Immature natural killer cell (primary cell): ENCODE results near the gene FAM107A. TPM values are rescaled to one million over a fixed set of nuclear protein-coding genes. Genes with fewer than 3 reads are reported as not detected.
"Not testable (repeated sequence)": the region's sequence is repeated elsewhere in the genome, so short reads cannot be mapped to it uniquely, and the experiment has no call there.

ENCODE experiments used
- DNase-seq, 3 donors: peaks; one replicate each; pipeline ENCODE4 v3.0.0; 2022; ENCODE audit warnings: mixed read lengths in 1 of 3
- H3K27ac Mint-ChIP-seq, 6 donors: one replicate each; pipeline ENCODE4 v1.8.0; 2020; ENCODE audit warnings: mixed read lengths in 6 of 6, mild to moderate bottlenecking in 5 of 6, inconsistent platforms in 4 of 6, moderate library complexity in 3 of 6
- H3K27me3 Mint-ChIP-seq, 3 donors: one replicate each; pipeline ENCODE4 v1.8.0; 2020 to 2021; ENCODE audit warnings: low read depth in 3 of 3, mild to moderate bottlenecking in 3 of 3, mixed read lengths in 3 of 3, moderate library complexity in 3 of 3, inconsistent platforms in 1 of 3
- H3K36me3 Mint-ChIP-seq, 3 donors: one replicate each; pipeline ENCODE4 v1.8.0; 2020; ENCODE audit warnings: mixed read lengths in 3 of 3, inconsistent platforms in 2 of 3, mild to moderate bottlenecking in 2 of 3
- H3K4me1 Mint-ChIP-seq, 2 donors: one replicate each; pipeline ENCODE4 v1.8.0; 2020; ENCODE audit warnings: inconsistent platforms in 2 of 2, mild to moderate bottlenecking in 2 of 2, mixed read lengths in 2 of 2, moderate library complexity in 1 of 2
- H3K4me3 Mint-ChIP-seq, 5 donors: one replicate each; pipeline ENCODE4 v1.8.0; 2020; ENCODE audit warnings: mild to moderate bottlenecking in 5 of 5, mixed read lengths in 5 of 5, inconsistent platforms in 3 of 5, moderate library complexity in 3 of 5
- H3K9me3 Mint-ChIP-seq, 6 donors: one replicate each; pipeline ENCODE4 v1.8.0; 2020; ENCODE audit warnings: mild to moderate bottlenecking in 6 of 6, mixed read lengths in 6 of 6, inconsistent platforms in 4 of 6, moderate library complexity in 3 of 6
- polyA plus RNA-seq, 3 donors: library from polyadenylated mRNA; unstranded; fragments of 300-500 nt; fragmentation: Illumina TruSeq; gene quantifications; one replicate each; pipeline ENCODE4 v1.2.3, GENCODE V29; 2021

FAM107A gene
- polyA plus RNA-seq, 3 donors from 2014 or later, result not detected

DNA sequence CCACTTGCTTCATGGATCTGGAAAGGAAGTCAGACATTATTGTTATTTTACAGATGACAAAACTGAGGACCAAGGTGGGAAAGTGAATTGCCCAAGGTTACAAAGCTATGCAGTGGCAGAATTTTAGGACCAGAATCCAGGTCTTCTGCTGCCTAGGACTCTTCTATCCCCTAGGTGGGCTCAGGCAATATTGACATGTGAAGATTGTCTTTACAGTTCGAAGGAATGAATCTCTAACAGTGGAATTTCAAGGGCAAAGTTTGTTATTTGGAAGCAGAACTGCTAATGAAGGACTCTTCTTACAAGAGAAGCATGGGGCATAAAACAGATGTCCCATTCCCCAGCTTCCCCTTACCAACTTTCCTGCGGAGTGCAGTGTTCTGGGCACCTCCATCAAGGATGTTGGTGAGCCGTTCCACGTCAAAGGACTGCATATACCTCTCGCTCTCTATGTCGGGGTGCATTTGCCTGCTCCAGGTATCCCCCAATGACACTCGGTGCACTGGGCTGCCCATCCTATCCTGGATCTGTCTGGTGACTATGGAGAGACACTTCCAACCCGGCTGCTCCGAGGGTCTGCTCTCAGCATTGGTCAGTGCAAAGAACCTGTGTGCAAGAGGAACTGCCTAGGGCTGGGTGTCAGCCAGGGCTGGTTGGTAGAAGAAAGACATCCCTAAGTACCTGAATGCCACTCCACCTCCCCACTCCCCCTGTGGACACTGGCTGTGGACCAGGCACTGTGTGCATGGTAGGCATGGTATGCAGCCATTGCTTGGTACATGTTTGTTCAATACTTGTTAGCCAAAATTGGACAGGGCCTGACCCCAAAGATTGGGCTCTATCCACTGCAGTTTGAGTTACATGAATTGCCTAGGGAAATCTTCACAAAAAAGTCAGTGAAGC, 42.3 kb downstream of the FAM107A start:
- H3K27me3 Mint-ChIP-seq, result peaks cover 2 to 8% (median 2%) of the 10 kb centered on the region in 3 donors
- H3K4me3 Mint-ChIP-seq, result no peak overlapping the region
- DNase-seq, result no peak
- H3K36me3 Mint-ChIP-seq, result no peaks in the 10 kb centered on the region
- no peak overlapping the region for H3K27ac Mint-ChIP-seq
- H3K9me3 Mint-ChIP-seq, result no peaks in the 10 kb centered on the region
- peaks cover 5 to 9% of the 10 kb centered on the region in 2 donors for H3K4me1 Mint-ChIP-seq

DNA sequence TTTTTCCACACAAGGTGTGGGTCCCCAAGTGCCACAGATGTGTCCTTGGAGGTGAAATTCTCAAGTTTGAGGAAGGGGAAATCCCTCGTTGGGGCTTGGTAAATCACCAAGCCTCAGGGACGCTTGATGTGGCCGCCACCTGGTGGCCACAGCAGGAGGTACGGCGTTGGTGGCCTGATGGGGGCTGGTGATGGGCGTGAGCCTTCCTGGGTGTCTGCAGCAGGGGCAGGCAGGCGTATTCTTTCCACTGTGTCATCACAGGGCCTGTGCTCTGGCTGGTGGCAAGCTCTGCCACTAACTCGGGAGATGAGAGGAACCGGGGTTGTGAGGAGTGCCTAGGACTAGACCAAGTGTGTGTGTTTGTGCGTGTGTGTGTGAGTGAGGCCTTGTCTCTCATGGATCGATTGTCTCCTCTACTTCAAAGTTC, 44.4 kb downstream of the FAM107A start:
- no peaks in the 10 kb centered on the region for H3K9me3 Mint-ChIP-seq
- peak; percentile 72 to 76 (median 74) for DNase-seq
- peaks cover 2 to 8% (median 2%) of the 10 kb centered on the region in 3 donors for H3K27me3 Mint-ChIP-seq
- H3K36me3 Mint-ChIP-seq, result no peaks in the 10 kb centered on the region
- peak overlapping the region in 1 of 5 donors; percentile 11 for H3K4me3 Mint-ChIP-seq
- peaks cover 5 to 9% of the 10 kb centered on the region in 2 donors for H3K4me1 Mint-ChIP-seq
- peak overlapping the region in 5 of 6 donors; percentile 12 to 80 (median 28) for H3K27ac Mint-ChIP-seq

DNA sequence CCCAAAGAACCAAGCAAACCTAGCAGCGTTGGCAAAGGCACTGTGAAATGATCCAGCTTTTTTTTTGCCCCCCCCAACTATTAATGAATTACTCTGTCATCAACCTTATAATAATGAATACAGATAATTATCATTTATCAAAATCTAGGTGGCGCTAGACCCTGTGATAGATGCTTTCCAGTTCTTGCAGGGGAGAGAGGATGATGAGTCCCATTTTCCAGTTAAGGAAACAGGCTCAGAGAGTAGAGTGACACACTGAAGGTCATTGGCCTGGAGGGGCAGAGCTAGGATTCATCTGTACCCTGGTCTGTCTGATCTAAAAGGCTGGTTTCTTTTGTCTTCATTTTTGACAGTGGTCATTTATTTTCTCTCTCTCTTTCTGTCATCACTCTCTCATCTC, 45.2 kb downstream of the FAM107A start:
- Mint-ChIP-seq H3K27me3 (peaks cover 2 to 5% (median 2%) of the 10 kb centered on the region in 3 donors), H3K4me3 (no peak overlapping the region), H3K9me3 (no peaks in the 10 kb centered on the region), H3K36me3 (no peaks in the 10 kb centered on the region), H3K27ac (peak overlapping the region in 1 of 6 donors; percentile 28), H3K4me1 (peaks cover 5 to 9% of the 10 kb centered on the region in 2 donors)
- DNase-seq, result no peak

DNA sequence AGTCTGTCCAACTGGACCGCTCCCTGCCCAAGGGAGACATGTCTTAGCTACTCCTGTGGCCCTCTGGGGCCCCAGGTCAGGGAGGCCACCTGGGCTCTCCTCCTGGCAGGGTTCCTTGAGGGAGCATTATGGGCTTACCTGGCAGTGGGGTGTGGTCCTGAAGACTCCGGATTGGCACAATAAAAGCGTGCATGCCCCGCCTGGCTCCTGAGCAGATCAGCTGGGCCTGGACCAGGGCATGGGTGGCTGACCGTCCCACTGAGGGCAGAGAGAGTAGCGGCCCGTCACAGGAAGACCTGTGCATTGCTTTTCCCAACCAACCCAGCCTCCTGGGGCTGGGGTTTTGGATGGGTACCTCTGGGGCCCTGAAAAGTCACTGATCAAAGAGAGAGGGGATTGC, 45.6 kb downstream of the FAM107A start:
- no peaks in the 10 kb centered on the region for H3K9me3 Mint-ChIP-seq
- H3K4me3 Mint-ChIP-seq, result no peak overlapping the region
- DNase-seq, result no peak
- H3K4me1 Mint-ChIP-seq, result peaks cover 5 to 9% of the 10 kb centered on the region in 2 donors
- no peak overlapping the region for H3K27ac Mint-ChIP-seq
- no peaks in the 10 kb centered on the region for H3K36me3 Mint-ChIP-seq
- H3K27me3 Mint-ChIP-seq, result peaks cover 2 to 5% (median 2%) of the 10 kb centered on the region in 3 donors

DNA sequence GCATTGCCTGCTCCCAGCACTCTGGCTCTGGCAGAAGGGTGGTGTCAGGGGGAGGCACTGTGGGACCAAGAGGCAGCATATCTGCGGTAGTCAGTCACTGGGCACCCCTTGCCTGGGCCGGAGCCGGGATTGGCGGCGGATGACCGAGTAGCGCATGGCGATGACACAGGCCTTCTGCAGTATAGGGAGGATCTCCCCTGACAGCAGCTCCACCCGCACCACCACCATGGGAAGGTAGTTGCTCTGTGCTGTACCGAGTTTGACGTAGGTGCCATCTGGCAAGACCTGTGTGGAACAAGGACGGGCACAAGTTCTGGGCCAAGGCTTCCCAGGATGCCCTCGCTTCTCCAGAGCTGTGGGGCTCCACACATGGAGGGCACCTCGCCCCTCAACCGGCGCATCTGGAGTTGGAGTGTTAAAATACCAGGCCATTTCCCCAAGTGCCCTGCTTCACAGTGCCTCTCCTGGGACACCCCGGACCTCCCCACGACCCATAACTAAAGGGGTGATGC, 46.8 kb downstream of the FAM107A start:
- H3K36me3 Mint-ChIP-seq, result no peaks in the 10 kb centered on the region

DNA sequence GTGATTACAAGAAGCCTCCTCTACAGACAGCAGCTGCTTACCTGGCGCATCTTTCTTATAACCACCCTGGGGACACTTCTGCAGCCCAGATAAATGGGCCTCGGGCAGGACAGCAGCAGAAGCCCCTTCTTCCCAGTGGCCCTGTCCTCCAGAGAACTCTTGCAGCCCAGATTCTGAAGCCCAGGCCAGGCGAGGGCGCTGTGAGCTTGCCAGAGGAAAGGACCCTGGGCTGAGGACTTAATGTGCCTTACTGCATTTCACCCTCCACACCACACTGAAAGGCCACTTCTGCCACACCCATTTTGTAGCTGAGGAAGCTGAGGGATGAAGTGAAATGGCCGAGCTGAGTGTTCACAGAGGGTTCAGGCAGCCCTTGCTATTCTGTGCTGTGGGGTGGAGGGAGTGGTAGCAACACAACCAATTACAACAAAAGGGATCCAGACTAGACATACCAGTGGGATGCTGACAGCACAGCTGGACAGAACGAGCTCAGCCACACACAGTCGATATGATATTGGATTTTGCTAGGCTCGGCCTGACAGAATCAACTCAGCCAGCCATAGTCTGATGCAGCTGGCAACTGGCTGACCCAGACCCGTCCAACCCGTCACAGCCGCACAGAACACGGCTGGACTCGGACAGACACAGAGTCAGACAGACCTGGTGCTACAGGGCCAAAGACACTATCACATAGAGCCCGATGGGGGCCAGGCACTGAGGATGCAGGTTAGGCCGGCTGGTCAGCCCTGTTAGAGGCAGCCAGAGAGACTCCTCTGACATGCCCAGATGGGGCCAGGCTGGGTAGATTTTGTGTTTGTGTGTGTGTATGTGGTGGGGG, 47.5 kb downstream of the FAM107A start:
- Mint-ChIP-seq H3K36me3 (no peaks in the 10 kb centered on the region), H3K9me3 (no peaks in the 10 kb centered on the region), H3K27me3 (peaks cover 2 to 5% (median 3%) of the 10 kb centered on the region in 3 donors), H3K4me3 (no peak overlapping the region), H3K4me1 (peaks cover 5 to 9% of the 10 kb centered on the region in 2 donors), H3K27ac (no peak overlapping the region)
- no peak for DNase-seq

More for the DNA sequence above, 46.8 kb downstream of the FAM107A start:
- DNase-seq, result no peak
- Mint-ChIP-seq H3K27ac (no peak overlapping the region), H3K27me3 (peaks cover 2 to 5% (median 3%) of the 10 kb centered on the region in 3 donors), H3K4me3 (no peak overlapping the region), H3K4me1 (peaks cover 5 to 9% of the 10 kb centered on the region in 2 donors), H3K9me3 (no peaks in the 10 kb centered on the region)

DNA sequence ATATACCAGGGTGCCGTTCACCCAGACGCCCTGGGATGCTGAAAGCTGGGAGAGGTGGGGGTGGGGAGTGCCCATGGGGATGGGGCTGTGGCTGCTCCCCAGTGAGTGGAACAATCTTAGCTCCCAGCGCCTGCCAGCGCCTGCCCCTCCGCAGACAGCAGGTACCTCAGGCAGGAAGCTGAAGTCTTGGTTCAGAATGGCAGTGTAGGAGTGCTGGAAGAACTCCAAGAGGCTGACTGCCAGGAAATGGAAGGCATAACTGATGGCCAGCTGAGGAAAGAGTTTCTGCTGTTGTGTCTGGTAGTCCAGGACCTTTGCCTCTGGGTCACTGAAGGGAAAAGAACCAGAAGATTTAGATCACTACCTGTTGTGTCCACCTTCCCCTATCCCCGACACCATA, 48.6 kb downstream of the FAM107A start:
- Mint-ChIP-seq H3K4me3 (no peak overlapping the region), H3K27ac (peak overlapping the region in 1 of 6 donors; percentile 31), H3K27me3 (peaks cover 2 to 5% (median 3%) of the 10 kb centered on the region in 3 donors), H3K36me3 (no peaks in the 10 kb centered on the region), H3K9me3 (no peaks in the 10 kb centered on the region), H3K4me1 (peaks cover 5 to 9% of the 10 kb centered on the region in 2 donors)
- DNase-seq, result no peak

DNA sequence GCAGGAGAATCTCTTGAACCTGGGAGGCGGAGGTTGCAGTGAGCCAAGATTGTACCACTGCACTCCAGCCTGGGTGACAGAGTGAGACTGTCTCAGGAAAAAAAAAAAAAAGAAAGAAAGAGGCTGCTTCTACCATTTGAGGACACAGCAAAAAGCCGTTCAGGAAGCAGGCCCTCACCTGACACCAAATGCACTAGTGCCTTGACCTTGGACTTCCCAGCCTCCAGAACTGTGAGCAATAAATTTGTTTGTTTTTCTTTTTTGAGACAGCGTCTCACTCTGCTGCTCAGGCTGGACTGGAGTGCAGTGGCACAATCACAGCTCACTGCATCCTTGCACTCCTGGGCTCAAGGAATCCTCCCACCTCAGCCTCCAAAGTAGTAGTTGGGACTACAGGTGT, 49.8 kb downstream of the FAM107A start:
- not testable (repeated sequence) for H3K9me3 Mint-ChIP-seq, H3K27me3 Mint-ChIP-seq, DNase-seq, H3K36me3 Mint-ChIP-seq, H3K27ac Mint-ChIP-seq, H3K4me1 Mint-ChIP-seq, H3K4me3 Mint-ChIP-seq

DNA sequence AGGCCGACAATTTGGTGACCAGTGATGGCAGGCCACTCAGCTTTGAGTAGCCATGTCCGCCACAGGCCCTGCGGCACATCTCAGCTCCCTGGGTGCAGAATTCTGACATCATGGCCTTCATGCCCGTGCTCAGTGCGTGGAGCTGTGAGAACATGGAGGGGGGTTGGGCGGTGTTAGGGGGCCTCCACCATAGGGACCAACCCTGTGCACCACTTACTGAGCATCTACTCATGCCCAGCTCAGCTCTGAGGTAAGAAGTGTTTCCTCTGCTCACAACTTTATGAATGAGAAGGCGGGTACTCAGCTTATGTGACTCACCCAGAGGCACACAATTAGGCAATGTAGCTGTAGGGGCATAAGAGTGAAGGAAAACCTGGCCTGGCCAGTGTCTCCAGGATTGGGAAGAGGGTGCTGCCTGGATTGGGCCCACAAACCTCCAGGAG, 50.7 kb downstream of the FAM107A start:
- Mint-ChIP-seq H3K4me3 (no peak overlapping the region), H3K9me3 (no peaks in the 10 kb centered on the region), H3K27me3 (peaks cover 0 to 2% (median 2%) of the 10 kb centered on the region in 3 donors), H3K4me1 (no peaks in the 10 kb centered on the region), H3K36me3 (no peaks in the 10 kb centered on the region), H3K27ac (no peak overlapping the region)
- DNase-seq, result no peak

DNA sequence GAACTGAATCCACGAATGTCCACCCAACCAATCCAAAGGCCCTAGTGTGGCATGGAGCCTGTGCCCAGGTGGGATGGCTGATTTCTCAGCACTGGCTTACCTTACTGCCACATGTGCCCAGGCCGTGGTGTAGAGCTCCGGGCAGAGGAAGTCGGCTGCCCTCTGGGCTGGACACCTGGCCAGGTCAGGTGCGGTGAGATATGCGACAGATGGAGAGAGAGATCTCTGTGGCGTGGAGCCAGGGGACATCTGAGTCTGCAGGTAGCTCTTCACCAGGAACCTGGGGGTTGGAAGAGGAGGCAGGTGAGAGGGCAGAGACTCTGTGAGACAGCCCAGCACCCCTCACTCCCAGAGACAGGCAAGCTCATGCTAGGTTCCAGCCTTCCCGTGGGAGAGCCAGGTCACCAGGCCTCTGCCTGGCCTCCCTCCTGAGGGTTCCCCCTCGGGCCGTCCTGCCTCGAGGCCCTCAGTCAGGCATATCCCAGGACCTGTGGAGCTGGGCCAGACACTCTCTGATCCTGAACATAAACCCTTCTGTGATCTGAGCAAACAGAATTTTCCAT, 52.8 kb downstream of the FAM107A start:
- H3K27ac Mint-ChIP-seq, result no peak overlapping the region
- H3K4me1 Mint-ChIP-seq, result no peaks in the 10 kb centered on the region
- H3K4me3 Mint-ChIP-seq, result no peak overlapping the region
- no peaks in the 10 kb centered on the region for H3K9me3 Mint-ChIP-seq
- H3K27me3 Mint-ChIP-seq, result peaks cover 0 to 2% (median 2%) of the 10 kb centered on the region in 3 donors
- DNase-seq, result no peak
- no peaks in the 10 kb centered on the region for H3K36me3 Mint-ChIP-seq

DNA sequence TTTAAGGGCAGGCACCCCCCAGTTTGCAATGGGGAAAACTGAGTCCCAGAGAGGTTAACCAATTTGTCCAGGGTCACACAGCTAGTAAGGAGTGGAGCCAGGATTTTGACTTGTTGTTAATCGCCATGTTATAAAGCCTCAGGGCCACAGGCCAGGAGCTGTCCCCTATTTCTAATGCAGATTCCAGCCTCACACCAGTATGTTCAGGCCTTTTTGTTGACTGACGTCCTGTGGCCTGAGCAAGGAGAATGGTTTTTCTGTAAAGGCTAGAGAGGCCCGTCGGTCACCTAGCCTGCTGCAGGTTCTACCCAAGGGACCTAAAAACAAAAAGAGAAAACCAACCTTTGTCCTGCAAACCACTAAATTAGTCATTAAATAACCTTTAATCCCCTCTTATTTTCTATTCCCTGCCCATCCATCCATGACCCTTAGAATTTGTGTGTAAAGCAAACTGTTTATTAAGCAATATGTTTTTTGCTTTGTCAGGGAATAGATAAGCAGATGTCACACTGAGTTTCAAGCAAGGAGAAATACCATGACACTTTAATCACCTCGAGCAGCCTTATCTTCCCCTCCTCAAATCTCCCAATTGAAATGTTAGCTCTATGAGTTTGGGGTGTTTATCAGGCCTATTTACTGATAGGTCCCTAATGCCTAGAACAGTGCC, 54.3 kb downstream of the FAM107A start:
- H3K27me3 Mint-ChIP-seq, result peaks cover 0 to 4% (median 2%) of the 10 kb centered on the region in 3 donors
- no peak overlapping the region for H3K4me3 Mint-ChIP-seq
- H3K27ac Mint-ChIP-seq, result no peak overlapping the region
- no peaks in the 10 kb centered on the region for H3K9me3 Mint-ChIP-seq
- H3K36me3 Mint-ChIP-seq, result no peaks in the 10 kb centered on the region
- H3K4me1 Mint-ChIP-seq, result no peaks in the 10 kb centered on the region
- no peak for DNase-seq

DNA sequence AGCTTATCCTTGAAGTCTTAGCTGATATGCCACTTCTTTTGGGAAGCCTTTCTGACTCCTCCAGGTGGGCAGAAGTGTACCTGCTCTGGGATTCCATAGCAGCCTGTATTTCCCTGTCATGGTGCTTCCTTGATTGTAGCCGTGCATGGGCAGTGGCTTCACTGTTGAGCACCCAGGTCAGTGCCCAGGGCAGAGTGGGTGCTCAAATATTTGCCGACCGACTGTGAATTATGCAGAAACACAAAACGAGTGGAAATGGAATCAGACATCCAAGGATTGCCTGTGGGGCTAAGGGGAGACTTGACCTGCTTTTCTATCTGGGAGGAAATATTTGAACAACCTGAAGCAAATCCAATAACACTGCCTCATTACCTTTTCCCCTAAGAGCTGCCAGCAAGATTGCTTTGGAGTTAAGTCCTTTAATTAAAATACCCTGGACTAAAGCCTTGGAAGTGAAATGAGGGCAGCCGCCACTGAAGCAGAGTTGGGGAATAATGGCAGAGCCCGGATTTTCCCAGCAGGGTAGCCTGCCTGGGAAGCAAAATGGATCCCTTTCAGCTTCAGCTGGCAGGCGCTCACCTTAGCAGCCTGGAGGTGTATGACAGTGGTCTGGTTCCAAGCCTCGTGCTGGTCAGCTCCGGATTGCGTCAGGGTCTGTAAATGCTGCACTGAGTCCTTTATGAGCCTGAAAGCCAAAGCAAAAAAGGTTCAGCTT, 55.1 kb downstream of the FAM107A start:
- H3K27ac Mint-ChIP-seq, result no peak overlapping the region
- H3K4me1 Mint-ChIP-seq, result no peaks in the 10 kb centered on the region
- no peak for DNase-seq
- H3K27me3 Mint-ChIP-seq, result peaks cover 0 to 4% (median 2%) of the 10 kb centered on the region in 3 donors
- H3K9me3 Mint-ChIP-seq, result no peaks in the 10 kb centered on the region
- no peak overlapping the region for H3K4me3 Mint-ChIP-seq
- H3K36me3 Mint-ChIP-seq, result no peaks in the 10 kb centered on the region

DNA sequence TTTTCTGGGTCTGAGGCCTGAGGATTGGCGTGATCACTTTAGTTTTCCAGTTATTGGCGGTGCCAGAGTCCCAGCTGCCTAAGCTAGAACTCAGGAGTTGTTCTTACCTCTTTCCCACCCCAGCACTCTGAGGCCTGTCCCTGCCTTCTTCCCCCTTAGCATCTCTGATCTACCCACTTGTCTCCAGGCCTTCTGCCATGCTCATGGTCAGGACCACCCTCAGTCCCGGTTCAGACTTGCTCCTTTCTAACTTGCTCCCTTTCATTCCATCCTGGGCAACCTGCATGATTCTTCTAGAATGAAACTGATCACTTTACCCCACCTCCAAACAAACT, 55.9 kb downstream of the FAM107A start:
- Mint-ChIP-seq H3K4me3 (no peak overlapping the region), H3K36me3 (no peaks in the 10 kb centered on the region), H3K27me3 (peaks cover 0 to 4% (median 2%) of the 10 kb centered on the region in 3 donors), H3K27ac (no peak overlapping the region), H3K4me1 (no peaks in the 10 kb centered on the region), H3K9me3 (no peaks in the 10 kb centered on the region)
- DNase-seq, result no peak
